GM12874 (cell line): ENCODE measurements around the gene TMEM135.

ENCODE experiments used
- CTCF ChIP-seq: IDR thresholded peaks from 2 replicates; pipeline ENCODE4 v1.5.1; 2011; ENCODE audit warnings: low read depth, mild to moderate bottlenecking, control low read depth, low read length, moderate library complexity; ENCODE audit not compliant: insufficient read depth

TMEM135 gene

GRCh38 chr11:87013912-87014825 is 23.6 kb upstream of the TMEM135 start:
- no peak for TF ChIP-seq CTCF

- TF ChIP-seq CTCF, result no peak
These were observed 22.1 kb upstream of the TMEM135 start for GRCh38 chr11:87015645-87016044.

- no peak for TF ChIP-seq CTCF
These were observed 18.0 kb upstream of the TMEM135 start for GRCh38 chr11:87019613-87020271.

- TF ChIP-seq CTCF, result no peak
These were observed 17.4 kb upstream of the TMEM135 start for GRCh38 chr11:87020336-87020735.

GRCh38 chr11:87020764-87021365 is 16.9 kb upstream of the TMEM135 start:
- TF ChIP-seq CTCF, result no peak

- TF ChIP-seq CTCF, result no peak
These were observed 15.5 kb upstream of the TMEM135 start for GRCh38 chr11:87022254-87022653.

- no peak for TF ChIP-seq CTCF
These were observed 15.0 kb upstream of the TMEM135 start for GRCh38 chr11:87022738-87023137.
